HL-60 (cell line): Measurements from ENCODE around the gene ZXDA.

Experiments
- CTCF ChIP-seq: IDR thresholded peaks from one replicate; pipeline ENCODE4 v1.5.1; 2011; ENCODE audit warnings: low read length, control low read depth, inconsistent platforms; ENCODE audit not compliant: insufficient read depth
- GABPA ChIP-seq: IDR thresholded peaks from 2 replicates; pipeline ENCODE4 v1.6.1; 2012; ENCODE audit warnings: low read depth
- POLR2AphosphoS5 ChIP-seq: IDR thresholded peaks from 2 replicates; pipeline ENCODE4 v1.6.1; 2012; ENCODE audit warnings: low read depth
- SPI1 ChIP-seq: IDR thresholded peaks from 2 replicates; pipeline ENCODE4 v1.6.1; 2012; ENCODE audit warnings: low read depth, mild to moderate bottlenecking, borderline replicate concordance
- TF ChIP-seq, protein P1 (sequence below): IDR thresholded peaks from 2 replicates; pipeline ENCODE4 v1.6.1; 2012; ENCODE audit warnings: low read depth; ENCODE audit not compliant: insufficient replicate concordance

GRCh38 chrX:57933321-57933720 lies 23.1 kb upstream of the ZXDA start:
- TF ChIP-seq CTCF, result no peak
- TF ChIP-seq POLR2AphosphoS5, result no peak
- TF ChIP-seq, protein P1, sequence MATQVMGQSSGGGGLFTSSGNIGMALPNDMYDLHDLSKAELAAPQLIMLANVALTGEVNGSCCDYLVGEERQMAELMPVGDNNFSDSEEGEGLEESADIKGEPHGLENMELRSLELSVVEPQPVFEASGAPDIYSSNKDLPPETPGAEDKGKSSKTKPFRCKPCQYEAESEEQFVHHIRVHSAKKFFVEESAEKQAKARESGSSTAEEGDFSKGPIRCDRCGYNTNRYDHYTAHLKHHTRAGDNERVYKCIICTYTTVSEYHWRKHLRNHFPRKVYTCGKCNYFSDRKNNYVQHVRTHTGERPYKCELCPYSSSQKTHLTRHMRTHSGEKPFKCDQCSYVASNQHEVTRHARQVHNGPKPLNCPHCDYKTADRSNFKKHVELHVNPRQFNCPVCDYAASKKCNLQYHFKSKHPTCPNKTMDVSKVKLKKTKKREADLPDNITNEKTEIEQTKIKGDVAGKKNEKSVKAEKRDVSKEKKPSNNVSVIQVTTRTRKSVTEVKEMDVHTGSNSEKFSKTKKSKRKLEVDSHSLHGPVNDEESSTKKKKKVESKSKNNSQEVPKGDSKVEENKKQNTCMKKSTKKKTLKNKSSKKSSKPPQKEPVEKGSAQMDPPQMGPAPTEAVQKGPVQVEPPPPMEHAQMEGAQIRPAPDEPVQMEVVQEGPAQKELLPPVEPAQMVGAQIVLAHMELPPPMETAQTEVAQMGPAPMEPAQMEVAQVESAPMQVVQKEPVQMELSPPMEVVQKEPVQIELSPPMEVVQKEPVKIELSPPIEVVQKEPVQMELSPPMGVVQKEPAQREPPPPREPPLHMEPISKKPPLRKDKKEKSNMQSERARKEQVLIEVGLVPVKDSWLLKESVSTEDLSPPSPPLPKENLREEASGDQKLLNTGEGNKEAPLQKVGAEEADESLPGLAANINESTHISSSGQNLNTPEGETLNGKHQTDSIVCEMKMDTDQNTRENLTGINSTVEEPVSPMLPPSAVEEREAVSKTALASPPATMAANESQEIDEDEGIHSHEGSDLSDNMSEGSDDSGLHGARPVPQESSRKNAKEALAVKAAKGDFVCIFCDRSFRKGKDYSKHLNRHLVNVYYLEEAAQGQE, result no peak
- TF ChIP-seq GABPA, result no peak
- TF ChIP-seq SPI1, result no peak
